M059J (cell line): Measurements from ENCODE around the gene SARDH. TPM values are rescaled to one million over a fixed set of nuclear protein-coding genes. Genes with fewer than 3 reads are reported as not detected.

Experiments used
- total RNA-seq: library from RNA; depleted of rRNA; stranded (reverse); fragments of >200 nt; shearing (Covaris generic); gene quantifications from 2 replicates; pipeline ENCODE4 v1.2.3, GENCODE V29; 2014; rRNA removed

The SARDH gene
- total RNA-seq, 1 experiment from 2014 or later = 1.3 TPM

Other genes starting within 250 kb of the SARDH start
- gene MYMK, start 213.4 kb downstream of the SARDH start, total RNA-seq = not detected in 2 replicates
- 0.07 and 0.10 TPM in 2 replicates for gene ADAMTSL2, start 203.6 kb downstream of the SARDH start, total RNA-seq
- gene FAM163B, start 129.0 kb downstream of the SARDH start, total RNA-seq = not detected in 2 replicates
- gene DBH, start 102.0 kb downstream of the SARDH start, total RNA-seq = not detected in 2 replicates